GM21786 (cell line): ENCODE measurements around the gene HNRNPH2.

Experiments used
- ATAC-seq: cut with Tn5 transposase; IDR thresholded peaks from one replicate; pipeline ENCODE4 v1.9.1; 2021; ENCODE audit not compliant: unreplicated experiment

Gene HNRNPH2

DNA sequence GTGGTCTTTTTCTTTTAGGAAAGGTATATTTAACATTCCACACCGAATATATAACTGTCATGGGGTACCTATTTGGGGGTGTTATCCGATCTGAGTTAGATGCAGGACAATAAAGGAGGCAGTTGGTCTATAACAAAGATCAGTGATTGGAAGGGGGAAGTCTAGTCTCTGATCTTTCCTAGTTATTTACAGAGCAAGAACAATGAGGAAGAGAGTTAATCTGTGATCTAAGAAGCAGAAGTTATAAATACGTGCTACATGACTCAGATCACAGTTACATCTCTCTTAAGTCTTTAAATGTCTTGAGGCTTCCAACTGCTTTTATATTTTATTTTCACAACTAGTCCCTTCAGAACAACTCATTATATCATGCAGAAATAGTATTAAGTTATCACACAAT is 44.0 kb downstream of the HNRNPH2 start:
- no peak for ATAC-seq

DNA sequence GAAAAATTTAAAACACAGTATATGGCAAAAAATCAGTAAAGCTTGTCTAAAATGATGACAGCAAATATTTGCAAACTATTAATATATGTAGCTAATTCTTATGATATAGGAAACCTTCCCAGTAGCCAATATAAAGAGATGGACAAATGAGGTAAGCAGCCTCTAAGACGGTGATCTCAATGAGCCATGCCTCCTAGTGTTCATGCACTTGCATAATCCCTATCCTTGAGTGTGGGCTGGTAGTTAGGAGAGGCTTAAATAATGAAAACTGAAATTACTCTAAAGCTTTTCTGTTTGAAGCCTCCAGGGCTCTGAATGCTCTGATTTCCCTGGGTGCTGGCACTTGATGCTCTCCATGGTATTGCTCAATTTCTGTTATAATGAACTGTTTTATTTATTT is 52.6 kb downstream of the HNRNPH2 start:
- no peak for ATAC-seq

DNA sequence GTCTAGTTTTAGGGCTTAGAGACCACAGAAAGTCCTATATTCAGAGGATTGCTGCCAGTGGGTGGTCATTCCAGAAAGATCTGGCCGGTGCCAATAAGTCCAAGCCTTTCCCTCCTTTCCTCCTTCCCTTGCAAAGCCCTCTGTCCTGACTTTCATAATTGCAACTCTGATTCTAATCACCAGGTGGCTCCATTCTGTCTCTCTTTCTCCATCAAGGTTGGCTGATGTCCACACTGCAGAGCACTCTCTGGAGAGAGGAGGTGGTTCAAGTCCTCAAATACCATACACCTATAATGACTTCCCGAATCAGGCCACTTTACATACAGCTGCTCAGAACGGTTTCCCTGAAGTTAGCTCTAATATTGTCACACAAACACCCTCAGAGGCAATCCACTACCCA is 54.9 kb downstream of the HNRNPH2 start:
- ATAC-seq, result no peak
